ENCODE results near the gene EGFR.
A peak's percentile ranks its signal among the peaks of the same experiment; 100 is the strongest.

EGFR gene

DNA sequence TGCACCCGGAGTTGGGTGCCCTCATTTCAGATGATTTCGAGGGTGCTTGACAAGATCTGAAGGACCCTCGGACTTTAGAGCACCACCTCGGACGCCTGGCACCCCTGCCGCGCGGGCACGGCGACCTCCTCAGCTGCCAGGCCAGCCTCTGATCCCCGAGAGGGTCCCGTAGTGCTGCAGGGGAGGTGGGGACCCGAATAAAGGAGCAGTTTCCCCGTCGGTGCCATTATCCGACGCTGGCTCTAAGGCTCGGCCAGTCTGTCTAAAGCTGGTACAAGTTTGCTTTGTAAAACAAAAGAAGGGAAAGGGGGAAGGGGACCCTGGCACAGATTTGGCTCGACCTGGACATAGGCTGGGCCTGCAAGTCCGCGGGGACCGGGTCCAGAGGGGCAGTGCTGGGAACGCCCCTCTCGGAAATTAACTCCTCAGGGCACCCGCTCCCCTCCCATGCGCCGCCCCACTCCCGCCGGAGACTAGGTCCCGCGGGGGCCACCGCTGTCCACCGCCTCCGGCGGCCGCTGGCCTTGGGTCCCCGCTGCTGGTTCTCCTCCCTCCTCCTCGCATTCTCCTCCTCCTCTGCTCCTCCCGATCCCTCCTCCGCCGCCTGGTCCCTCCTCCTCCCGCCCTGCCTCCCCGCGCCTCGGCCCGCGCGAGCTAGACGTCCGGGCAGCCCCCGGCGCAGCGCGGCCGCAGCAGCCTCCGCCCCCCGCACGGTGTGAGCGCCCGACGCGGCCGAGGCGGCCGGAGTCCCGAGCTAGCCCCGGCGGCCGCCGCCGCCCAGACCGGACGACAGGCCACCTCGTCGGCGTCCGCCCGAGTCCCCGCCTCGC is at the start of gene EGFR:
Gene EGFR, plus strand, starts transcription at position 657 of the 830 bp plus-strand sequence. CDS start 261 bp downstream, outside the sequence.
- H3K4me1 ChIP-seq (ENCODE audit: insufficient read depth, low read length) = peaks cover 8% of the 10 kb centered on the region
- no peaks in the 10 kb centered on the region for H3K36me3 ChIP-seq (ENCODE audit: insufficient read depth, low read length)
- H3K9ac ChIP-seq (ENCODE audit: low read depth, low read length) = peak within 1 kb of the TSS; percentile 87
- no peaks in the 10 kb centered on the region for H3K9me3 ChIP-seq (ENCODE audit: control insufficient read depth, insufficient read depth, low read length)

GRCh38 chr7:54969208-54969967 is 49.4 kb upstream of the EGFR start:
- H3K9ac ChIP-seq (ENCODE audit: low read depth, low read length) = no peak overlapping the region

GRCh38 chr7:54972733-54973294 is 46.0 kb upstream of the EGFR start:
- Histone ChIP-seq H3K9me3 (ENCODE audit: control insufficient read depth, insufficient read depth, low read length) (peaks cover 4% of the 10 kb centered on the region; the same call in 1 of the 2 replicates), H3K9ac (ENCODE audit: low read depth, low read length) (no peak overlapping the region), H3K36me3 (ENCODE audit: insufficient read depth, low read length) (no peaks in the 10 kb centered on the region), H3K4me1 (ENCODE audit: insufficient read depth, low read length) (no peaks in the 10 kb centered on the region)

More at GRCh38 chr7:54969208-54969967, 49.4 kb upstream of the EGFR start:
- Histone ChIP-seq H3K9me3 (ENCODE audit: control insufficient read depth, insufficient read depth, low read length) (peaks cover 4% of the 10 kb centered on the region; the same call in 1 of the 2 replicates), H3K4me1 (ENCODE audit: insufficient read depth, low read length) (no peaks in the 10 kb centered on the region), H3K36me3 (ENCODE audit: insufficient read depth, low read length) (no peaks in the 10 kb centered on the region)

GRCh38 chr7:54978364-54979116 is 40.3 kb upstream of the EGFR start:
- H3K9me3 ChIP-seq (ENCODE audit: control insufficient read depth, insufficient read depth, low read length) = no peaks in the 10 kb centered on the region
- no peak overlapping the region for H3K9ac ChIP-seq (ENCODE audit: low read depth, low read length)
- H3K36me3 ChIP-seq (ENCODE audit: insufficient read depth, low read length) = no peaks in the 10 kb centered on the region
- no peaks in the 10 kb centered on the region for H3K4me1 ChIP-seq (ENCODE audit: insufficient read depth, low read length)

- H3K9me3 ChIP-seq (ENCODE audit: control insufficient read depth, insufficient read depth, low read length) = no peaks in the 10 kb centered on the region
- no peak overlapping the region for H3K9ac ChIP-seq (ENCODE audit: low read depth, low read length)
- H3K4me1 ChIP-seq (ENCODE audit: insufficient read depth, low read length) = no peaks in the 10 kb centered on the region
- H3K36me3 ChIP-seq (ENCODE audit: insufficient read depth, low read length) = no peaks in the 10 kb centered on the region
These were observed 38.3 kb upstream of the EGFR start for GRCh38 chr7:54980521-54980920.

DNA sequence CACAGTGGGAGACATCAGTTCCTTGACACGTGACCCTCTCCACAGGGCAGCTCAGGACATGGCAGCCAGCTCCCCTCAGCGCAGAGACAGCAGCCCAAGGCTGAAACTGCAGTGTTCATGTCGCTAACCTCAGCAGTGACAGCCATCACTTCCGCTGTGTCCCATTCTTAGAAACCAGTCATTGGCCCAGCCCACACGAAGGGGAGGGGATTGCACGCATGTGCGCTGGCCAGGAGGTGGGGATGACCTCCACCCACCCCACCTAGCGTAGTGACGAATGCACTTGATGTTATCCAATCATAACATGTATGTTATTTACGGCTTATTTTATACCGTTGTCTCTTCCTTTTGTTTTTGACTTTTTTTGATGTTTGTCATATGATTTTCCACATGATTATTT is 36.9 kb upstream of the EGFR start:
- H3K36me3 ChIP-seq (ENCODE audit: insufficient read depth, low read length) = no peaks in the 10 kb centered on the region
- no peaks in the 10 kb centered on the region for H3K4me1 ChIP-seq (ENCODE audit: insufficient read depth, low read length)
- no peaks in the 10 kb centered on the region for H3K9me3 ChIP-seq (ENCODE audit: control insufficient read depth, insufficient read depth, low read length)
- H3K9ac ChIP-seq (ENCODE audit: low read depth, low read length) = no peak overlapping the region

DNA sequence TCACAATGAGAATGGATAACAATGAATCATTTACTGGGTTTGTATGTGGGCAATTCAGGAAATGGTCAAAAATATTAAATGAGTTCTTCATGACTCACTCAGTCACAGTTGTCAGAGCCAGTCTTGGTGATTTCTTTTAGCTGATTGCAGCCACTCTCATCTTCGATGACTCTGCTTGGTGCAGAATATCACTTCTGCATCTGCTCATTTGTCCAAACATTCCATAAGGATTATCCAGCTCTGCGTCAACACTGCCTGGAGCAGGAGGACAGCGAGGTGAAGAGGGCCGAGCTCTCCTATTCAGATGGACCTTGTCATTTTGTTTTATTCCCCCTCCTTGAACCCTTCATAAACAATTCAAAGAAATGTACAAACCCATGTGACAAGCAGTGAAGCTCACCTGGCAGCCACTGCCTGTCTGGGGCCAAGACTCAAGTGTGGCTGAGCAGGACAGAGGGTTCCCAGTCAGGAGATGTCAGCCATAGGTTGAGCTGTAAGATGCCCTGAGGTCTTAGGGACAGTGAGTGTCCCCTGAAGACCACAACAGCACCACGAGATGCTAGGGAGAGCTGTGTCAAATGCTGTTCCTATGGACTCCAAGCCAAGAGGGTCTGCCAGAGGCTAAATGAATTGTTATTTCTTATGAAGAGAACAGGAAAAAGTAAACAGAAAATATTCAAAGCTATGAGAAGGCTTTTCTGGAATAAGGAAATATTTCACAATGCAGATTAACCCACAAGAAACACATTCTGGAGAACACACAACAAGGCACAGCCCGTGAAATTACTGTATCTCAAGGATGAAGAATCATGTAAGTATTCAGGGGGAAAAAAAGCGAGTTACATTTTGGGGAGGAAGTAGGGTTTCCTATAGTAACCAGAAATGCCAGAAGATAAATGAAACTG is 33.1 kb upstream of the EGFR start:
- Histone ChIP-seq H3K9ac (ENCODE audit: low read depth, low read length) (no peak overlapping the region), H3K4me1 (ENCODE audit: insufficient read depth, low read length) (no peaks in the 10 kb centered on the region), H3K9me3 (ENCODE audit: control insufficient read depth, insufficient read depth, low read length) (no peaks in the 10 kb centered on the region), H3K36me3 (ENCODE audit: insufficient read depth, low read length) (no peaks in the 10 kb centered on the region)

GRCh38 chr7:54986716-54987115 is 32.1 kb upstream of the EGFR start:
- Histone ChIP-seq H3K9me3 (ENCODE audit: control insufficient read depth, insufficient read depth, low read length) (no peaks in the 10 kb centered on the region), H3K36me3 (ENCODE audit: insufficient read depth, low read length) (no peaks in the 10 kb centered on the region), H3K4me1 (ENCODE audit: insufficient read depth, low read length) (no peaks in the 10 kb centered on the region), H3K9ac (ENCODE audit: low read depth, low read length) (no peak overlapping the region)

- H3K9me3 ChIP-seq (ENCODE audit: control insufficient read depth, insufficient read depth, low read length) = no peaks in the 10 kb centered on the region
- no peaks in the 10 kb centered on the region for H3K4me1 ChIP-seq (ENCODE audit: insufficient read depth, low read length)
- H3K9ac ChIP-seq (ENCODE audit: low read depth, low read length) = no peak overlapping the region
- H3K36me3 ChIP-seq (ENCODE audit: insufficient read depth, low read length) = no peaks in the 10 kb centered on the region
These were observed 31.0 kb upstream of the EGFR start for GRCh38 chr7:54987772-54988171.

DNA sequence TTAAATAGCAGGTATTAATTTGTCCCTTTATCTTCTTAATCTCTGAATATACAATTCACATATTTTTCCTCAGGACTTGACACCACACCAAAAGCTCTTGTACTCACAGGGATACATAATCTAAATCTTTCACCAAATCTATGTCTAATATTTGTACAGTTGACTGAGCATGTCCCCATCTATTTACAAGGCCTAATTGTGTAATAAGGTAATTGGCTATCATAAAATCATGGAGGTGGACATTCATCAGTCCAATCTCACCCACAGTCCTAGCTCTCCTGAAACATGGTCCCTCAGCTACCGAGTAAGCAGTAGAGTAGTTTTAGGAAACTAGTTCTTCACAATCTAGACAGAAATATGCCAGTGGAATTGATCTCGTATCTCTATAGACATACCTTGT is 30.3 kb upstream of the EGFR start:
- Histone ChIP-seq H3K9ac (ENCODE audit: low read depth, low read length) (no peak overlapping the region), H3K9me3 (ENCODE audit: control insufficient read depth, insufficient read depth, low read length) (no peaks in the 10 kb centered on the region), H3K4me1 (ENCODE audit: insufficient read depth, low read length) (no peaks in the 10 kb centered on the region), H3K36me3 (ENCODE audit: insufficient read depth, low read length) (no peaks in the 10 kb centered on the region)

- H3K9me3 ChIP-seq (ENCODE audit: control insufficient read depth, insufficient read depth, low read length) = no peaks in the 10 kb centered on the region
- no peak overlapping the region for H3K9ac ChIP-seq (ENCODE audit: low read depth, low read length)
- no peaks in the 10 kb centered on the region for H3K36me3 ChIP-seq (ENCODE audit: insufficient read depth, low read length)
- no peaks in the 10 kb centered on the region for H3K4me1 ChIP-seq (ENCODE audit: insufficient read depth, low read length)
These were observed 29.2 kb upstream of the EGFR start for GRCh38 chr7:54989453-54990225.

- Histone ChIP-seq H3K9me3 (ENCODE audit: control insufficient read depth, insufficient read depth, low read length) (no peaks in the 10 kb centered on the region), H3K36me3 (ENCODE audit: insufficient read depth, low read length) (no peaks in the 10 kb centered on the region), H3K9ac (ENCODE audit: low read depth, low read length) (no peak overlapping the region), H3K4me1 (ENCODE audit: insufficient read depth, low read length) (no peaks in the 10 kb centered on the region)
These were observed 27.5 kb upstream of the EGFR start for GRCh38 chr7:54991341-54991740.
